Activated naive CD8-positive, alpha-beta T cell (primary cell): ENCODE measurements around the gene CBLL1.
A peak's percentile ranks its signal among the peaks of the same experiment; 100 is the strongest.

Source experiments
- H3K27ac Mint-ChIP-seq: one replicate; pipeline ENCODE4 v1.8.0; 2021; ENCODE audit warnings: mixed read lengths
- H3K27me3 Mint-ChIP-seq: one replicate; pipeline ENCODE4 v1.8.0; 2021; ENCODE audit warnings: mixed read lengths
- H3K36me3 Mint-ChIP-seq: one replicate; pipeline ENCODE4 v1.8.0; 2021; ENCODE audit warnings: mixed read lengths
- H3K4me1 Mint-ChIP-seq: one replicate; pipeline ENCODE4 v1.8.0; 2021; ENCODE audit warnings: low read depth, mixed read lengths
- H3K4me3 Mint-ChIP-seq: one replicate; pipeline ENCODE4 v1.8.0; 2021; ENCODE audit warnings: mild to moderate bottlenecking, mixed read lengths
- H3K9me3 Mint-ChIP-seq: one replicate; pipeline ENCODE4 v1.8.0; 2021; ENCODE audit warnings: low read depth, mixed read lengths

CBLL1 gene

GRCh38 chr7:107743567-107744344 is at the start of gene CBLL1:
Gene CBLL1, plus strand, starts transcription at chr7:107744142. Its CDS starts 22 bp downstream, at chr7:107744164.
- Mint-ChIP-seq H3K4me3 (peak within 1 kb of the TSS; percentile 96), H3K27me3 (no peaks in the 10 kb centered on the region), H3K27ac (peak within 1 kb of the TSS; percentile 100), H3K4me1 (peaks cover 53% of the 10 kb centered on the region), H3K36me3 (no peaks in the 10 kb centered on the region), H3K9me3 (no peaks in the 10 kb centered on the region)

DNA sequence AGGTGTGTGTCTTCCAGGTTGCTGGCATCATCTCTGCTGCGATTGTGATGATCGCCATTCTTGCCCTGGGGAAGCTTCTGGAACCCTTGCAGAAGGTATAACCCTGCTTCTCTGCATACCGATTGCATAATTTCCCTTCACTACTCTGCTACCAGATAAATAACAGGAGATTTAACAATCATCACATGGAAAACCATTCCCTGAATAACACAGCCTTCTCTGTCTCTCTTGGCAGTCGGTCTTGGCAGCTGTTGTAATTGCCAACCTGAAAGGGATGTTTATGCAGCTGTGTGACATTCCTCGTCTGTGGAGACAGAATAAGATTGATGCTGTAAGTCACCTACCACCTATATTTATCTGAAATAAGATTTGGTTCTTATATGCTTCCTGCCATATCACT is 49.6 kb upstream of the CBLL1 start:
- peaks cover 7% of the 10 kb centered on the region for H3K27me3 Mint-ChIP-seq
- H3K27ac Mint-ChIP-seq = no peak overlapping the region
- no peaks in the 10 kb centered on the region for H3K9me3 Mint-ChIP-seq
- no peak overlapping the region for H3K4me3 Mint-ChIP-seq
- no peaks in the 10 kb centered on the region for H3K36me3 Mint-ChIP-seq
- H3K4me1 Mint-ChIP-seq = no peaks in the 10 kb centered on the region

GRCh38 chr7:107696330-107696946 is 47.5 kb upstream of the CBLL1 start:
- H3K4me3 Mint-ChIP-seq = no peak overlapping the region
- H3K4me1 Mint-ChIP-seq = no peaks in the 10 kb centered on the region
- peaks cover 3% of the 10 kb centered on the region for H3K27me3 Mint-ChIP-seq
- H3K36me3 Mint-ChIP-seq = no peaks in the 10 kb centered on the region
- H3K27ac Mint-ChIP-seq = no peak overlapping the region
- H3K9me3 Mint-ChIP-seq = no peaks in the 10 kb centered on the region

DNA sequence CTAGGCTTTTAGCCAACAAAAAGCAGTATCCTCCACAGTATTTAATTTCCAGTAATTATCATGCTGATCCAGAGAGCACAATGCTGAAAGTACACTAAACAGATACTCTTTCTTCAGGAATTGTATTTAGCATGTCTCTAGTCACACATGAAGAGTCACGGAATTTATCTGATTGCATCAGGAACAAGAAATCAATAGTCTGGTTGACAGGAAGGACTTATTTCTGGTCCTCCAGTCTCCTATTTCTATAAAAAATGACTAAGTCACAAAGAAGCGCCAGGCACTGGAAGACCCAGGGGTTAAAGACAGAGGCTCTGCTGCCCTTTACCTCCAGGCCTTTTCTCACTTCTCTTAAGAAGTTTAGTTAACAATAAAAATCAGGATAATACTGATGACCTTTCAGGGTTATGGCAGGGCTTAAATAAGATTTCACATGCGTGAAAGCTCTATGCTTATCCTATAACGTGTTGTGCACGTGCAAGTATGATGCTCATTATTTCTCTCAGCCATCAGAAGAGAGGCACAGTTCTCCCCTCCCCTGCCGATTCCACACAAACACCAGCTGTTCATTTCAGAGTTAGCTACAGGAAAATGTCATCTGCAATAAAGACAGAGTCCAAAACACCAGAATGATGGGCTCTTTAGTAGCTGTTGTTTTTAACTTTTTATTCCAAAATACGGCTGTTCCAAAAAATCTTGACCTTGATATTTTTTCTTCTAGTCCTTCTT is 46.5 kb upstream of the CBLL1 start:
- Mint-ChIP-seq H3K27me3 (no peaks in the 10 kb centered on the region), H3K9me3 (no peaks in the 10 kb centered on the region), H3K36me3 (no peaks in the 10 kb centered on the region), H3K27ac (no peak overlapping the region), H3K4me3 (no peak overlapping the region), H3K4me1 (no peaks in the 10 kb centered on the region)

DNA sequence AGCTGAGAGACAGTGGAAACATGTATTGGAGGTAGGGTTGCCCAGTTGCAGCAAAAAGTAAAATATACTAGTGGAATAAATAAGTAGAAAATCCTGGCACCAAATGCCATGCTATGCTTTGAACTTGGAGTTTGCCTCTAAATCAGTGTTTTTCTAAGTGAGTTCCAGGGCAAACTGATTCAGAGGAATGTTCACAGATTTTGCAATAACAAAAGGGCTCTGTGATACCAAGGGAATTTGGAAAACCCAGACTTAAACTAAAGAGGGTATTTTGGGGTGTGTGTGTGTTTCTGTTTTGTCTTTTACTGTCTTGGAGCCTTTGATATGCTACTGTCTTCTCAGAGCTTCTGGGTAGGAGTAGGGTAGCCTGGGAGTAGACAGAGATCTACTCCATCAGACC is 43.4 kb upstream of the CBLL1 start:
- no peaks in the 10 kb centered on the region for H3K36me3 Mint-ChIP-seq
- no peak overlapping the region for H3K27ac Mint-ChIP-seq
- peaks cover 5% of the 10 kb centered on the region for H3K4me1 Mint-ChIP-seq
- H3K27me3 Mint-ChIP-seq = no peaks in the 10 kb centered on the region
- no peaks in the 10 kb centered on the region for H3K9me3 Mint-ChIP-seq
- H3K4me3 Mint-ChIP-seq = no peak overlapping the region

DNA sequence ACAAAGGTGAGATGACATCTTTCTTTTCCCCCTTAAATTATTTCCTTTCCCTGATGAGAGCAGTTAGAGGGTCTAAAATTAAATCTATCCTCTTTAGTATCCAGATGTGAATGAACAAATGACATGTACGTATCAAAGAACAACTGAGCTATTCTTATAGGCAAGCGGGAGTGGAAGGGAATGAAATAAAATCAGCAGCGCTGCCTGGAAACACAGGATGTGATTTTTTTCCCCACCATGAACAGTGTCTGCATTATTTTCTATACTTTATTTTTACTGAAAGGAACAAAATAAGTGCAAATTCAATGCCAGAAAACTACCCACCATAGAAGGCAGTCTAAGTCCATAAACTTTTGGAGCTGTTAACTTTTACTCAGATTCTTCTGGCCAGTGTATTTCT is 42.8 kb upstream of the CBLL1 start:
- H3K4me1 Mint-ChIP-seq = peaks cover 5% of the 10 kb centered on the region
- H3K27ac Mint-ChIP-seq = no peak overlapping the region
- no peak overlapping the region for H3K4me3 Mint-ChIP-seq
- H3K27me3 Mint-ChIP-seq = no peaks in the 10 kb centered on the region
- no peaks in the 10 kb centered on the region for H3K9me3 Mint-ChIP-seq
- no peaks in the 10 kb centered on the region for H3K36me3 Mint-ChIP-seq

GRCh38 chr7:107703219-107703618 is 40.7 kb upstream of the CBLL1 start:
- Mint-ChIP-seq H3K4me1 (peaks cover 5% of the 10 kb centered on the region), H3K36me3 (no peaks in the 10 kb centered on the region), H3K27ac (no peak overlapping the region), H3K9me3 (no peaks in the 10 kb centered on the region), H3K27me3 (no peaks in the 10 kb centered on the region), H3K4me3 (no peak overlapping the region)

GRCh38 chr7:107703872-107704271 is 40.1 kb upstream of the CBLL1 start:
- peaks cover 5% of the 10 kb centered on the region for H3K4me1 Mint-ChIP-seq
- H3K36me3 Mint-ChIP-seq = no peaks in the 10 kb centered on the region
- H3K4me3 Mint-ChIP-seq = no peak overlapping the region
- no peak overlapping the region for H3K27ac Mint-ChIP-seq
- no peaks in the 10 kb centered on the region for H3K9me3 Mint-ChIP-seq
- H3K27me3 Mint-ChIP-seq = no peaks in the 10 kb centered on the region

DNA sequence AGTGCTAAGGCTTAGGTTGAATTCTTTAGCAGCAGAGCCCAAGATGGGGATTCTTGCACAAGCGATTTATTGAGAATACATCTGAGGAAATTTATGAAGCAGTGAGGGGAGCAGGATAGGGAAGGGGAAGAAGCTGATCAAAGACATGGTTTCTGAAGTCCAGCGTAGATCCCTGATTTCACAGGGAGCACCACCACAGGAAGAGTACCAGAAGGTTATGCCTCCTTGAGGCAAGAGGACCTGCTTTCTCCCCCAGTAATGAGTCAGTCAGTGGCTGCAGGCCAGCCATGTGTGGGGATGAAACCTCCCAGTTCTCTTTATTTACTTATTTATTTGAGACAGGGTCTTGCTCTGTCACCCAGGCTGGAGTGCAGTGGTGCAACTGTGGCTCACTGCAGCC is 35.0 kb upstream of the CBLL1 start:
- Mint-ChIP-seq H3K9me3 (no peaks in the 10 kb centered on the region), H3K4me3 (no peak overlapping the region), H3K4me1 (no peaks in the 10 kb centered on the region), H3K27me3 (peaks cover 2% of the 10 kb centered on the region), H3K36me3 (no peaks in the 10 kb centered on the region), H3K27ac (no peak overlapping the region)

DNA sequence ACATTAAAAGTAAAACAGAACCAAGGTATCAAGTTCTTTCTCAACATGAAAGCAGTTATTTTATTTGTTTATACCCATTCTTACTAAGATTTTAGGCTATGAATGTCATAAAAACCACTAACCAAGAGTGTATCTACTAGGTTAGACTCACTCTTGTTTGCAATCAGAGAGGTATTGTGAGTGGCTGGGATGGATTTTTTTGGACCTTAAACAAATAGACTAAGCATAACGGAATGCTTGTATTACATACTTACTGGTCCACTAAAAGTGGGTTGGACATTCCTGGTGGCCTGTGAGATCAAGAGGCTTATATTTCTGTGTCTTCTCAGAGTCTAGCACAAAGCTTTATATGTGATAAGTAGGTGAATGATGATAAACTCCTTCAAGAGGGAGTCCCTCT is 32.6 kb upstream of the CBLL1 start:
- no peaks in the 10 kb centered on the region for H3K9me3 Mint-ChIP-seq
- H3K36me3 Mint-ChIP-seq = no peaks in the 10 kb centered on the region
- no peak overlapping the region for H3K4me3 Mint-ChIP-seq
- H3K27ac Mint-ChIP-seq = no peak overlapping the region
- peaks cover 2% of the 10 kb centered on the region for H3K27me3 Mint-ChIP-seq
- H3K4me1 Mint-ChIP-seq = no peaks in the 10 kb centered on the region

DNA sequence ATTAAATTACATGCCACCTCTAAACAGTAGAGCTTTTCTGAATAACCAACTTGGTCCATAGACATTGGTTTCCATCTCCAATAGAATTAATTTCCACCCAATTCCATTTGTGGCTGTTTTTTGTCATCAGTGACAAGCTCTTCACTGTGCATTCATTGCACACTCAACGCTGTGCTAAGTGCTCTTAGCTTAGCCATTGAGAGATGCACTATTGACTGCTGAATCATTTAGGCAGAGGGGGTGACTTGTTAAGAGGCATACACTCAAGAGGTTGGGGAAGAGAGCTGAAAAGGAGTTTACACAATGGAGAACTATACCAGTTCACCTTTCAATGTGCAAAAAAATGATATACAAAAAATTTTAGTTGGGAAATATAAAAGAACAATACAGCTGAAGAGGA is 31.9 kb upstream of the CBLL1 start:
- Mint-ChIP-seq H3K9me3 (no peaks in the 10 kb centered on the region), H3K27ac (no peak overlapping the region), H3K27me3 (peaks cover 2% of the 10 kb centered on the region), H3K36me3 (no peaks in the 10 kb centered on the region), H3K4me1 (no peaks in the 10 kb centered on the region), H3K4me3 (no peak overlapping the region)

DNA sequence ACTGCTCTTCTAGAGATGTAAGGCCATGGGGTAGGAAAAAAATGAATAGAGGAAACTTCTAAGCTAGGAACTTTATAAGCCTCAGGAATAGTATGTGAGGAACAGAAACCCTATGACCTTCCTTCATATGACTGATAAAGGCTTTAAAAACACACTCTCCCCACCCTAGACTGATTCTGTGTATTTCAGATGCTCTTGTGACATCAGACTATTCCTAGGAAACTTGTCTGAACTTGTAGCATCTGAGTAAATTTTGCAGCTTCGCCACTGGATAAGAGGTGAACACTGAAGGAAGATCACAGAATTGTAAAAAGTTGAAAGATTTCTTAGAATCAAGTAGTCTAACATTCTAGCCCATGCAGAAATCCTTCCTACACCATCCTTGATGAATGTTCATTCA is 31.0 kb upstream of the CBLL1 start:
- Mint-ChIP-seq H3K27me3 (peaks cover 2% of the 10 kb centered on the region), H3K27ac (no peak overlapping the region), H3K4me1 (no peaks in the 10 kb centered on the region), H3K9me3 (no peaks in the 10 kb centered on the region), H3K36me3 (no peaks in the 10 kb centered on the region), H3K4me3 (no peak overlapping the region)

DNA sequence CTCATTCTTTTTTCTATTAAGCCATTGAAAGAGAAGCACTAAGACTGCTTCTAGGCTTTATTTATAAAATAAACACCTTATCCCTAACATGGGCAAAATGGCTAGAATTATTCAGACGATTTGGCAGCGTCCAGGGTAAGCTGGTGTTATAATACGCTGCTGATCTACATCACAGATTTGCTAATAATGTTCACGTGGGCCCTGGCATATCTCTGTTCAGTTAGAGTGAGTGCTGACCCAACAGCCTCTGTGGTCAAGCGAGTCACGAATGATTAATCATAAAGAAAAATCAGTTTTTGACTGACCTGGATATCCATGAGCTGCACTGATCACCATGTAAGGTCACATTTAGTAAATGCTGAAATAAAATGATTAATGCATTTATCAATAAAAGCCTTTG is 28.4 kb upstream of the CBLL1 start:
- Mint-ChIP-seq H3K4me3 (no peak overlapping the region), H3K27ac (no peak overlapping the region), H3K27me3 (peaks cover 2% of the 10 kb centered on the region), H3K36me3 (no peaks in the 10 kb centered on the region), H3K9me3 (no peaks in the 10 kb centered on the region), H3K4me1 (no peaks in the 10 kb centered on the region)

GRCh38 chr7:107718456-107719193 is 25.3 kb upstream of the CBLL1 start:
- Mint-ChIP-seq H3K27ac (no peak overlapping the region), H3K4me3 (no peak overlapping the region), H3K9me3 (no peaks in the 10 kb centered on the region), H3K27me3 (no peaks in the 10 kb centered on the region), H3K4me1 (no peaks in the 10 kb centered on the region), H3K36me3 (no peaks in the 10 kb centered on the region)

DNA sequence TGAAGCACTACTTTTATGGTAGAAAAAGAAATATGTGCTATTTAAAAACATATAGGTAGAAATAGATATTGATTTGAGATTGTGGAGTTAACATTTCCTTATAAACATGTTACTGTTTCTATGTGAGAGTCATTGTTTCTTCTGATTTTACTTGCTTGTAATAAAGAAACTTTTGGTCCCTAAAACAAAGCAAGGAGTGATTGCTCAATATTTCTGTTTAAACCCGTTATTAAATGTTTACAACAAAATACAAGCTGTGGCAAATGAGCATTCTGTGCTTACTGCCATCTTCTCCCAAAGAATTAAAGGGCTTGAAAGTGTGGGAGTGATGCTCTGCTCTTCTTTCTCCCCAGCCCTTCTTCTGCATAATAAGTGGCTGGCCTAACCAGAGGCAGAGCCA is 22.7 kb upstream of the CBLL1 start:
- Mint-ChIP-seq H3K4me3 (no peak overlapping the region), H3K9me3 (no peaks in the 10 kb centered on the region), H3K36me3 (no peaks in the 10 kb centered on the region), H3K27me3 (no peaks in the 10 kb centered on the region), H3K4me1 (no peaks in the 10 kb centered on the region), H3K27ac (no peak overlapping the region)
